GM12873 (cell line): ENCODE results near the gene CBARP.

ENCODE experiments used
- TF ChIP-seq, protein P1 (sequence below): IDR thresholded peaks from 2 replicates; pipeline ENCODE4 v1.5.1; 2012; ENCODE audit warnings: low read depth, mild to moderate bottlenecking, moderate library complexity, low read length, control low read depth; ENCODE audit not compliant: insufficient read depth; ENCODE audit errors: missing control alignments

The CBARP gene

DNA sequence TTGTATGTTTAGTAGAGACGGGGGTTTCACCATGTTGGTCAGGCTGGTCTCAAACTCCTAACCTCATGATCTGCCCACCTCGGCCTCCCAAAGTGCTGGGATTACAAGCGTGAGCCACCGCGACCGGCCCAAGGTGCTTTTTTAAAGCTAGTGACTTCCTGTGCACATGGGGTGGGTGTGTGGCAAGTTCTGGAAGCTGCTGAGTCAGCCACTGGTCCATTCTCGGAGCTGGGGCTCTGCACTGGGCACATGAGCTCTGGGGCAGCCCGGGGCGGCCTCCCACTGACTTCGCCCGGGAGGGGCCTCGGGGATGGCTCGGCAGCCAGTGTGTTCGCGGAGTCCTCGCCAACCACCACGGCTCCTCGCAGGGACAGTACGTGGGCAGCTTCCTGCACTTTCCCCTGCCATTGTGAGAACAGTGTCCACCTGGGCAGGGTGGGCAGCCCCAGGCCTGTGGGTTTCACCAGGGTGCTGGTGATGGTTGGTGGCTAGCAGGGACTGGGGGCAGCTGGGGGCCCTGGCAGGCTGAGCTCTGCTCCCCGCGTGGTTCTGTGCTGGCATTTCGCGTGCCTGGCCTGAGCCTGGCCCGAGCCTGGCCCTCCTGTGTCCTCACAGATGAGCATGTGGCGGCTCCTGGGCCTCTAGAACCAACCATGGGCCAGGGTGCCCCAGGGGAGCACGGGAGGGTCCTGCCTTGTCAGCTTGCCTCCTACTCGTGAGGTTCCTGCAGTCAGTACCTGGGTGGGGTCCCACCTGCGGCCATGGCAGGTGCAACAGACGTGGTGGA is 12.2 kb downstream of the CBARP start:
- TF ChIP-seq, protein P1, sequence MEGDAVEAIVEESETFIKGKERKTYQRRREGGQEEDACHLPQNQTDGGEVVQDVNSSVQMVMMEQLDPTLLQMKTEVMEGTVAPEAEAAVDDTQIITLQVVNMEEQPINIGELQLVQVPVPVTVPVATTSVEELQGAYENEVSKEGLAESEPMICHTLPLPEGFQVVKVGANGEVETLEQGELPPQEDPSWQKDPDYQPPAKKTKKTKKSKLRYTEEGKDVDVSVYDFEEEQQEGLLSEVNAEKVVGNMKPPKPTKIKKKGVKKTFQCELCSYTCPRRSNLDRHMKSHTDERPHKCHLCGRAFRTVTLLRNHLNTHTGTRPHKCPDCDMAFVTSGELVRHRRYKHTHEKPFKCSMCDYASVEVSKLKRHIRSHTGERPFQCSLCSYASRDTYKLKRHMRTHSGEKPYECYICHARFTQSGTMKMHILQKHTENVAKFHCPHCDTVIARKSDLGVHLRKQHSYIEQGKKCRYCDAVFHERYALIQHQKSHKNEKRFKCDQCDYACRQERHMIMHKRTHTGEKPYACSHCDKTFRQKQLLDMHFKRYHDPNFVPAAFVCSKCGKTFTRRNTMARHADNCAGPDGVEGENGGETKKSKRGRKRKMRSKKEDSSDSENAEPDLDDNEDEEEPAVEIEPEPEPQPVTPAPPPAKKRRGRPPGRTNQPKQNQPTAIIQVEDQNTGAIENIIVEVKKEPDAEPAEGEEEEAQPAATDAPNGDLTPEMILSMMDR = no peak

DNA sequence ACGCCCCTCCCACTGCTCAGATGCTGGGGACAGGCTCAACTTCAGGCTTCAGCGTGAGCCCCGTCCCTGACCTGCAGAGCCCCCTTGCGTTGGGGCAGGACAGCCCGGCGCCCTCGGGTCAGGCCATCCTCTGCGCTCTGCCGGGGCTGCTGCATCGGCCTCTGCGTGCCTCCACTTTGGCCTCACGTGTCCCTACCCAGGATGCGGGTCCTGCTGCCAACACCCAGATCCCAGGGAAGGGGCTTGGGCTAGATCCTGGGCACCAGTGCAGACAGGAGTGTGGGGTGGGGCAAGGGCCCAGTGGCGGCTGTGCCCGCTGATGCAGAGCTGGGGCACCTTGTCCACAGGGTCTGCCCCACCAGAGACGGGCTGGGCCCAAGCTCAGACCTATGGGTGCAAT is 13.0 kb downstream of the CBARP start:
- TF ChIP-seq, protein P1 = no peak

DNA sequence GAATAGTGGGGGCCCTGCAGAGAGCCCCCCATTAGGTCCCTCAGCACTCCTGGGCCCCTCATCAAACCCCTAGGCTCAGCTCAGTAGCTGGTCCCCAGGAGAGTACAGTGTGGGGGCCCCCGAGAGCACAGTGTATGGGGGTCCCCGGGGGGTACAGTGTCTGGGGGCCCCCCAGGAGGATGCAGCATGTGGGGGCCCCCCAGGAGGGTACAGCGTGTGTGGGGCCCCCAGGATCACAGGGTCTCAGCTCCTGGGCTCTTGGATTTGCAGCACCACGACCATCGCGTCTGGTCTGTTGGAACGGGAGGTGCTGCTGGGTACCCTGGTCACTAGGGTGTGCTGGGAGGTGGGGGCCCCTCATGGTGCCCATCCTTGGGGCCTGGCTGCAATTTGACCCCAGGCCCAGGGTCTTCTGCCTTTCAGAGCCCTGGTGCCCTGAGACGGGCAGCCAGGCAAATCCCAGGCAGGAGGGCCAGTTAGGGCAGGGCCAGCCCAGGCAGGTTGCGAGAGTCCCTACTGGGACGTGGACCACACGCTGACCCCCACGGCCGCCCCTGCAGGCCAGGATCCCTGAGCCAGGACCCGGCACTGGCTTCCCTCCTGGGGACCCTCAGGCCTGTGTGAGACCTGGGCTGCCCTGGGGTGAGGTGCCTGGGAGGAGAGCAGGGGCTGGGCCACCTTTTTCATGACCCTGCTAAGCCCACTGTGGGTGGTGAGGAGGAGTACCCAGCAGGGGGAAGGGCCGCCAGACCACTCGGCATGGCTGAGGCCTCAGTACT is 13.6 kb downstream of the CBARP start:
- TF ChIP-seq, protein P1 = no peak

DNA sequence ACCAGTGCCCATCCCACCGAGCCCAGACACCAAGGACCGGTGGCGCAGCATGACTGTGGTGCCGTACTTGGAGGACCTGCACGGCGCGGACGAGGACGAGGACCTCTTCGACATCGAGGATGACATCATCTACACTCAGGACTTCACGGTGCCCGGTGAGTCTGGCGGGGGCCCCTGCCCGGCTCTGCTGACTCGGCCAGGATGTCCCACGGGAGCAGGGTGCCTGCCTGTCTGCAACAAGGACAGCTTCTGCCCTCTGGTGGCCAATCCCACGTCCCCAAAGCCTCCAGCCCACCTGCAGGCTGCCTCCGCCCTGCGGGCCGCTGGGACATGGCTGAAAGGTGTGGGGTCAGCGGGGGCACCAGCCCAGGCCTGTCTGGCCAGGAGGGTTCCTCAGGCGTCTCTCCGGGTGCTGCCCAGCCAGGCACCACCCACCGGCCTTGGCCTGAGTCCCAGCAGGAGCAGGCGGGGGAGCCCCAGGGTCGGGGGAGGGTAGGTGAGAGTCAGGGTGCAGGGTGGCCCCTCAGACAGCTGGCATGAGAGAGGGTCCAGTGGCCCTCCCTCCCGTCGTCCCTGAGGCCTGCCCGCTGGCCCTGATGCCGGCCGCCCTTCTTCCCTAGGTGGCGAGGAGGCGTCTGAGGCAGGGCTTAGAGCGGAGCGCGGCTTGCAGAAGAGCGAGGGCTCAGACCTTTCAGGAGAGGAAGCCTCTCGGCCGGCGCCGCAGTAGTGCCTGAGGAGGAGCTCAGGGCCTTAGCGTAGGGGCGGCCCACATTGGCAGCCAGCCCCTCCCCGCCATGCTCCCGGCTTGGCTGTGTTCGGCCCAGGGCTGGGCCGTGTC is 14.6 kb downstream of the CBARP start:
- TF ChIP-seq, protein P1 = peak; percentile 64

DNA sequence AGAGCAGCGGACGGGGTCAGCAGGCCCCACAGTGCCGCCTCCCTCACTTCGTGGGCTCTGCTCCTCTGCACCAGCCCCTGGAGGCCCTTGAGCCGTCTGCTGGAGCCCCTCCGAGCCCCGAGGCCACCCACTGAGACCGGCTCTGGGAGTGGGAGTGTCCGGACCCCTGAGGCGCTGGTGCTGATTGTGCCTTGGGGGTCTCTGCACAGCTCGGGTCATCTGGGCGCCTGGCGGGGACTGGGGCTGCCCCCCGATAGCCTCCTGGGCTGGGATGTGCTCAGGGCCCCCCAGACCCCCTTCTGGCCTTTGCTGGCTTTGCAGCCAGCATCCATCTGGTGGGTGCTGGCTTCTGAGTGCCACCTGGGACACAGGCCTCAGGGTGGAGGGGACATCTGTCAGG is 15.4 kb downstream of the CBARP start:
- TF ChIP-seq, protein P1 = peak; percentile 40

DNA sequence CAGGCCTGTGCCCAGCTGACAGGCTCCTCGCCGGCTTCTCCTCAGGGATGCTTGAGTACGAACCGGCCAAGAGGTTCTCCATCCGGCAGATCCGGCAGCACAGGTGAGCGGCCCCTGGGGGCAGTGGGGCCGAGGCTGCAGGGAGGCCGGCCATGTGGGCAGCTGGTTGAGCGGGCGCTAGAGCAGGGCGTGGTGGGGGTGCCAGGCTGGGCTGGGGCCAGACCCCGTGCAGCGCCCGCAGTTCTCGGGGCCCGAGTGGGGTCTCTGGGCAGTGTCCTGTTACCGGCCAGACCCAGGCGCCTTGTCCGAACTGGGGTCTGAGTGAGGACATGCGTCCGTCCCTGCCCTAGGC is 15.9 kb downstream of the CBARP start:
- TF ChIP-seq, protein P1 = no peak
